ENCODE data around the gene ANXA11. TPM values are rescaled to one million over a fixed set of nuclear protein-coding genes. Genes with fewer than 3 reads are reported as not detected.

Gene ANXA11
- total and polyA plus RNA-seq, 2 of the 4 experiments (the other 2 are of a cell fraction): 39.4 to 109 TPM

- Histone ChIP-seq H3K14ac (replicated peaks; ENCODE audit: low read depth, low read length) (no peak overlapping the region), H3K56ac (ENCODE audit: extremely low read depth, insufficient read depth, low read length) (no peak overlapping the region), H2BK15ac (ENCODE audit: low read depth, low read length) (no peak overlapping the region), H3K4ac (ENCODE audit: low read depth, low read length) (no peak overlapping the region), H3K23ac (ENCODE audit: low read depth, low read length) (no peak overlapping the region), H3K4me1 (ENCODE audit: control insufficient read depth, insufficient read depth, low read length) (peaks cover 7% of the 10 kb centered on the region), H3K9me1 (ENCODE audit: insufficient read depth, low read length) (peaks cover 24% of the 10 kb centered on the region), H2AFZ (replicated peaks; ENCODE audit: low read length, poor library complexity) (no peak overlapping the region), H3K9ac (ENCODE audit: low read depth, low read length) (no peak overlapping the region), H2BK5ac (ENCODE audit: low read depth, low read length, poor library complexity, severe bottlenecking) (no peak overlapping the region), H3K9me3 (ENCODE audit: control insufficient read depth, insufficient read depth, low read length) (no peaks in the 10 kb centered on the region), H3K36me3 (ENCODE audit: control insufficient read depth, insufficient read depth, low read length) (peaks cover 46% of the 10 kb centered on the region), H4K8ac (ENCODE audit: low read depth in 2 of 2, low read length in 2 of 2) (no peak overlapping the region), H4K5ac (ENCODE audit: low read depth, low read length) (no peak overlapping the region), H2AK5ac (ENCODE audit: low read depth, low read length) (no peak overlapping the region), H3K27ac (ENCODE audit: insufficient read depth, low read length) (no peak overlapping the region), H3K4me3 (ENCODE audit: insufficient read depth, low read depth, low read length) (no peak overlapping the region), H3K4me2 (ENCODE audit: low read depth, low read length) (no peak overlapping the region), H3K18ac (ENCODE audit: low read depth, low read length) (no peak overlapping the region), H3K79me1 (ENCODE audit: low read depth in 1 of 2, low read length in 2 of 2) (peaks cover 26 to 95% of the 10 kb centered on the region in 2 experiments), H2BK20ac (ENCODE audit: low read depth, low read length) (no peak overlapping the region), H2BK120ac (ENCODE audit: low read depth, low read length) (no peak overlapping the region), H4K20me1 (ENCODE audit: insufficient read depth, low read length) (peaks cover 39% of the 10 kb centered on the region), H2AK9ac (replicated peaks; ENCODE audit: low read depth, low read length, poor library complexity) (no peak overlapping the region), H4K91ac (ENCODE audit: insufficient read depth, low read depth, low read length) (no peak overlapping the region), H3K27me3 (ENCODE audit: control insufficient read depth, insufficient read depth, low read length) (no peaks in the 10 kb centered on the region)
- no peak for ATAC-seq (ENCODE audit: low read depth)
- no peak for DNase-seq
- ChIA-PET POLR2A (ENCODE audit: unreplicated experiment) (no interaction called here), CTCF (no interaction called here)
- intact Hi-C loops (cut with micrococcal nuclease): no loop called here
- dilution Hi-C loops (cut with HindIII; ENCODE audit: low sequenced_read_pairs, unreplicated experiment): no loop called here
- TF ChIP-seq FOS (IDR thresholded peaks at IDR 0.05; ENCODE audit: low read depth, low read length) (no peak), USF2 (IDR thresholded peaks at IDR 0.05; ENCODE audit: low read depth, low read length) (no peak), SMC3 (IDR thresholded peaks at IDR 0.05; ENCODE audit: low read depth, low read length) (no peak), RFX5 (IDR thresholded peaks at IDR 0.05; ENCODE audit: low read depth, low read length) (no peak), MAZ (IDR thresholded peaks at IDR 0.05; ENCODE audit: borderline replicate concordance, low read depth, low read length) (no peak), CTCF (conservative IDR thresholded peaks at IDR 0.05; ENCODE audit: low read depth, low read length) (no peak), MAFK (IDR thresholded peaks at IDR 0.05; ENCODE audit: low read depth, low read length) (no peak)
- in situ Hi-C loops (cut with MboI; ENCODE audit: low sequenced_read_pairs): loop anchor here (25.0 kb wide), 1 partner anchor 291 kb away; the partner anchor contains the start of gene TSPAN14
- BruUV-seq (replicated peaks): no TSS peak
- 88% methylated on average over 4 of the region's 7 CpGs; no CpG with 5 or more reads in 1 of the 2 experiments for WGBS, 2 experiments (ENCODE audit: extremely low coverage in 2 of 2, insufficient read length in 1 of 2)
Observed at GRCh38 chr10:80171248-80171660, 34.1 kb downstream of the ANXA11 start.
